Measurements from ENCODE around the gene GALNT2. TPM values are rescaled to one million over a fixed set of nuclear protein-coding genes. Genes with fewer than 3 reads are reported as not detected.

The GALNT2 gene
- total and polyA plus RNA-seq, 9 of the 15 experiments (the other 6 are each of a cell fraction or from before 2014, with no cell fraction given): 1.6 to 106 (median 51.9) TPM

DNA sequence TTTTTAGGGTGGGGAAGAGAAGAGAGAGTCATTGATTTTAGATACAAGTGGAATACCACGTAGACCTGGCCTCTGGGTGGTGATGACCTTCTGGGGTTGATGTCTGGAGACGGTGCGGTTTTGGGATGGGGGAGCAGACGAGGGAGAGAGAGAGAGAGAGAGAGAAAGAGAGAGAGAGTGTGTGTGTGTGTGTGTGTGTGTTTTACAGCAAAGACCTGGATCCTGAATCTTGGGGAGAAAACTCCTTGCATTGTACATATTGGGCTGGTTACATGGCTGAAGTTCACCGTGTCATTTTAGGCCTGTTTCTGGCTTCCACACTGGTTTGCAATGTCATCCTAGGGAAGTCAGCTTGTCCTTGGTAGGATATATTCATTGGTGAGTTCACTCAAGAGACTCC is 89.0 kb downstream of the GALNT2 start (continued):
- TF ChIP-seq, protein P1, sequence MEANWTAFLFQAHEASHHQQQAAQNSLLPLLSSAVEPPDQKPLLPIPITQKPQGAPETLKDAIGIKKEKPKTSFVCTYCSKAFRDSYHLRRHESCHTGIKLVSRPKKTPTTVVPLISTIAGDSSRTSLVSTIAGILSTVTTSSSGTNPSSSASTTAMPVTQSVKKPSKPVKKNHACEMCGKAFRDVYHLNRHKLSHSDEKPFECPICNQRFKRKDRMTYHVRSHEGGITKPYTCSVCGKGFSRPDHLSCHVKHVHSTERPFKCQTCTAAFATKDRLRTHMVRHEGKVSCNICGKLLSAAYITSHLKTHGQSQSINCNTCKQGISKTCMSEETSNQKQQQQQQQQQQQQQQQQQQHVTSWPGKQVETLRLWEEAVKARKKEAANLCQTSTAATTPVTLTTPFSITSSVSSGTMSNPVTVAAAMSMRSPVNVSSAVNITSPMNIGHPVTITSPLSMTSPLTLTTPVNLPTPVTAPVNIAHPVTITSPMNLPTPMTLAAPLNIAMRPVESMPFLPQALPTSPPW (CRISPR knock-in tag; IDR thresholded peaks at IDR 0.05): peak; percentile 23; the same call in 1 of the 2 replicates
- TF ChIP-seq, protein P2, sequence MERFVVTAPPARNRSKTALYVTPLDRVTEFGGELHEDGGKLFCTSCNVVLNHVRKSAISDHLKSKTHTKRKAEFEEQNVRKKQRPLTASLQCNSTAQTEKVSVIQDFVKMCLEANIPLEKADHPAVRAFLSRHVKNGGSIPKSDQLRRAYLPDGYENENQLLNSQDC (CRISPR knock-in tag; IDR thresholded peaks at IDR 0.05): no peak
- TF ChIP-seq SP2 (IDR thresholded peaks at IDR 0.05; ENCODE audit: extremely low read depth, low read depth, low read length, poor library complexity, severe bottlenecking) (no peak), HOXB6 (CRISPR knock-in tag; IDR thresholded peaks at IDR 0.05; ENCODE audit: borderline replicate concordance) (no peak), KAT7 (CRISPR knock-in tag; IDR thresholded peaks at IDR 0.05; ENCODE audit: borderline replicate concordance) (no peak), ZNF23 (CRISPR knock-in tag; IDR thresholded peaks at IDR 0.05) (no peak), RBM14 (IDR thresholded peaks at IDR 0.05; ENCODE audit: borderline replicate concordance, insufficient read depth, low read depth, low read length) (no peak), TGIF2 (CRISPR knock-in tag; IDR thresholded peaks at IDR 0.05) (no peak), DMBX1 (CRISPR knock-in tag; IDR thresholded peaks at IDR 0.05; ENCODE audit: borderline replicate concordance) (0 out of 2 replicates have a peak, but pooled peaks have one; percentile 24), BRD9 (IDR thresholded peaks at IDR 0.05; ENCODE audit: low read depth, partially characterized antibody) (peak; percentile 44), ZNF12 (CRISPR knock-in tag; IDR thresholded peaks at IDR 0.05) (no peak), CEBPG (CRISPR knock-in tag; IDR thresholded peaks at IDR 0.05) (no peak), CEBPG (tag; conservative IDR thresholded peaks at IDR 0.05 in 1 of 2, IDR thresholded peaks at IDR 0.05 in 1 of 2) (no peak), RBM17 (IDR thresholded peaks at IDR 0.05; ENCODE audit: borderline replicate concordance, low read depth, low read length) (no peak), BRCA1 (IDR thresholded peaks at IDR 0.05) (no peak), BRCA1 (CRISPR knock-in tag; IDR thresholded peaks at IDR 0.05) (no peak), SMARCB1 (IDR thresholded peaks at IDR 0.05; ENCODE audit: insufficient read length, low read depth) (no peak), POLR2A (conservative IDR thresholded peaks at IDR 0.05) (no peak)
- TF ChIP-seq, protein P3, sequence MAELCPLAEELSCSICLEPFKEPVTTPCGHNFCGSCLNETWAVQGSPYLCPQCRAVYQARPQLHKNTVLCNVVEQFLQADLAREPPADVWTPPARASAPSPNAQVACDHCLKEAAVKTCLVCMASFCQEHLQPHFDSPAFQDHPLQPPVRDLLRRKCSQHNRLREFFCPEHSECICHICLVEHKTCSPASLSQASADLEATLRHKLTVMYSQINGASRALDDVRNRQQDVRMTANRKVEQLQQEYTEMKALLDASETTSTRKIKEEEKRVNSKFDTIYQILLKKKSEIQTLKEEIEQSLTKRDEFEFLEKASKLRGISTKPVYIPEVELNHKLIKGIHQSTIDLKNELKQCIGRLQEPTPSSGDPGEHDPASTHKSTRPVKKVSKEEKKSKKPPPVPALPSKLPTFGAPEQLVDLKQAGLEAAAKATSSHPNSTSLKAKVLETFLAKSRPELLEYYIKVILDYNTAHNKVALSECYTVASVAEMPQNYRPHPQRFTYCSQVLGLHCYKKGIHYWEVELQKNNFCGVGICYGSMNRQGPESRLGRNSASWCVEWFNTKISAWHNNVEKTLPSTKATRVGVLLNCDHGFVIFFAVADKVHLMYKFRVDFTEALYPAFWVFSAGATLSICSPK (IDR thresholded peaks at IDR 0.05; ENCODE audit: borderline replicate concordance): no peak

Measured in K562 (cell line).